Adrenal gland (tissue), 5 donors: ENCODE data around the gene SMARCC2.

Source experiments
- POLR2A ChIP-seq, 2 donors: fragments of 450-650 bp; IDR thresholded peaks; one replicate each; pipeline ENCODE4 v1.6.1; 2017; ENCODE audit warnings: antibody characterized with exemption in 2 of 2, mild to moderate bottlenecking in 2 of 2, moderate library complexity in 1 of 2
- TF ChIP-seq, protein P1 (sequence below), 6 experiments: fragments of 450-650 bp in 4 of 6; fragments of 200-600 bp in 2 of 6; sonication (generic) in 1 of 6; IDR thresholded peaks; 1 replicate in 5 of 6; 2 replicates in 1 of 6; pipeline versions ENCODE4 v1.5.1 to v1.8.0; 2016 to 2021; ENCODE audit warnings: antibody characterized with exemption in 6 of 6, mild to moderate bottlenecking in 2 of 6, moderate library complexity in 1 of 6
- donor health status: DM: no; HTN: no; CAD: no.

DNA sequence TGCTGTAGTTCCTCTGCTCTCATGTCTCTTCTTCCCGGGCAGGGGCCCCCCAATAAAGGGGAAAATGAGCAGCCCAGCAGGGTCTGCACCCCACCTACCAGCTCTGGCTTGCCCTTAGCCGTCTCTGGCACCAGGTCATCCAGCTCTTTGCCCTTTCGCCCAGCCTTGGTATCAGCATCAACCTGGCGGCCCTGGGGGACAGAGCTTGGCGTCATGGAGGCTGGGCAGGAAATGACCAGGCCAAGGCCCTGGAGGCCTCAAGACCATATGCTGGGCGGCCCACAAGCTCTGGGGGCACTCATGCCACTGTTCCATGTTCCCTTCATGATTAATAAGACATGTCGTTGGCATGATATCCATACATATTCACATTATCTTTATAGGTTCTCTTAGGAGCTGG is 16.4 kb downstream of the SMARCC2 start:
- TF ChIP-seq, protein P1, sequence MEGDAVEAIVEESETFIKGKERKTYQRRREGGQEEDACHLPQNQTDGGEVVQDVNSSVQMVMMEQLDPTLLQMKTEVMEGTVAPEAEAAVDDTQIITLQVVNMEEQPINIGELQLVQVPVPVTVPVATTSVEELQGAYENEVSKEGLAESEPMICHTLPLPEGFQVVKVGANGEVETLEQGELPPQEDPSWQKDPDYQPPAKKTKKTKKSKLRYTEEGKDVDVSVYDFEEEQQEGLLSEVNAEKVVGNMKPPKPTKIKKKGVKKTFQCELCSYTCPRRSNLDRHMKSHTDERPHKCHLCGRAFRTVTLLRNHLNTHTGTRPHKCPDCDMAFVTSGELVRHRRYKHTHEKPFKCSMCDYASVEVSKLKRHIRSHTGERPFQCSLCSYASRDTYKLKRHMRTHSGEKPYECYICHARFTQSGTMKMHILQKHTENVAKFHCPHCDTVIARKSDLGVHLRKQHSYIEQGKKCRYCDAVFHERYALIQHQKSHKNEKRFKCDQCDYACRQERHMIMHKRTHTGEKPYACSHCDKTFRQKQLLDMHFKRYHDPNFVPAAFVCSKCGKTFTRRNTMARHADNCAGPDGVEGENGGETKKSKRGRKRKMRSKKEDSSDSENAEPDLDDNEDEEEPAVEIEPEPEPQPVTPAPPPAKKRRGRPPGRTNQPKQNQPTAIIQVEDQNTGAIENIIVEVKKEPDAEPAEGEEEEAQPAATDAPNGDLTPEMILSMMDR (IDR thresholded peaks at IDR 0.05) = no peak
- TF ChIP-seq POLR2A (IDR thresholded peaks at IDR 0.05) = no peak
